MCF 10A (cell line): ENCODE data around the gene ISLR. TPM values are rescaled to one million over a fixed set of nuclear protein-coding genes. Genes with fewer than 3 reads are reported as not detected.

Experiments used
- BruUV-seq: library from RNA; stranded (reverse); fragments of 400-500 nt; replicated peaks from 2 replicates; lab custom pipeline; 2021; lab: Mats Ljungman, UMichigan
- CTCF ChIA-PET: fragments of 300-600 bp; sonication (Branson Sonifier 250); formaldehyde crosslinking; extraction: SDS; loops from one replicate; lab custom pipeline; 2021; ENCODE audit warnings: antibody characterized with exemption, inconsistent platforms; lab: Yijun Ruan, JAX
- POLR2A ChIA-PET: fragments of 300-600, 350-650 bp; sonication (Branson Sonifier 250); formaldehyde crosslinking; extraction: SDS; loops from one replicate; lab custom pipeline; 2020; ENCODE audit warnings: antibody characterized with exemption, inconsistent platforms; lab: Yijun Ruan, JAX
- DNase-seq: peaks from one replicate; pipeline ENCODE4 v3.0.0-alpha.2; 2018; ENCODE audit not compliant: unreplicated experiment
- H3K27ac Mint-ChIP-seq: one replicate; pipeline ENCODE4 v1.8.0; 2022; ENCODE audit warnings: mild to moderate bottlenecking, low read depth, mixed read lengths; ENCODE audit not compliant: unreplicated experiment
- H3K27me3 Mint-ChIP-seq: one replicate; pipeline ENCODE4 v1.8.0; 2022; ENCODE audit warnings: mixed read lengths; ENCODE audit not compliant: insufficient read depth, unreplicated experiment
- H3K36me3 Mint-ChIP-seq: one replicate; pipeline ENCODE4 v1.8.0; 2022; ENCODE audit warnings: mild to moderate bottlenecking, moderate library complexity, mixed read lengths; ENCODE audit not compliant: insufficient read depth, unreplicated experiment
- H3K4me1 Mint-ChIP-seq: one replicate; pipeline ENCODE4 v1.8.0; 2022; ENCODE audit warnings: mixed read lengths; ENCODE audit not compliant: insufficient read depth, unreplicated experiment
- H3K4me3 Mint-ChIP-seq: one replicate; pipeline ENCODE4 v1.8.0; 2022; ENCODE audit warnings: mild to moderate bottlenecking, moderate library complexity, mixed read lengths; ENCODE audit not compliant: unreplicated experiment
- H3K9me3 Mint-ChIP-seq: one replicate; pipeline ENCODE4 v1.8.0; 2022; ENCODE audit warnings: mixed read lengths; ENCODE audit not compliant: unreplicated experiment
- CTCF ChIP-seq: fragments of 200-600 bp; IDR thresholded peaks from one replicate; pipeline ENCODE4 v1.8.0; 2022; ENCODE audit warnings: antibody characterized with exemption, mild to moderate bottlenecking; ENCODE audit not compliant: unreplicated experiment
- intact Hi-C: fragments of 100-400 bp; cut with micrococcal nuclease; formaldehyde crosslinking; loops from 2 replicates; pipeline ENCODE4 v1.14.1; 2022
- total RNA-seq: library from RNA; stranded (reverse); gene quantifications from 2 replicates; pipeline ENCODE4 v1.2.3, GENCODE V29; 2022

Gene ISLR
- total RNA-seq, 1 experiment from 2014 or later: not detected

DNA sequence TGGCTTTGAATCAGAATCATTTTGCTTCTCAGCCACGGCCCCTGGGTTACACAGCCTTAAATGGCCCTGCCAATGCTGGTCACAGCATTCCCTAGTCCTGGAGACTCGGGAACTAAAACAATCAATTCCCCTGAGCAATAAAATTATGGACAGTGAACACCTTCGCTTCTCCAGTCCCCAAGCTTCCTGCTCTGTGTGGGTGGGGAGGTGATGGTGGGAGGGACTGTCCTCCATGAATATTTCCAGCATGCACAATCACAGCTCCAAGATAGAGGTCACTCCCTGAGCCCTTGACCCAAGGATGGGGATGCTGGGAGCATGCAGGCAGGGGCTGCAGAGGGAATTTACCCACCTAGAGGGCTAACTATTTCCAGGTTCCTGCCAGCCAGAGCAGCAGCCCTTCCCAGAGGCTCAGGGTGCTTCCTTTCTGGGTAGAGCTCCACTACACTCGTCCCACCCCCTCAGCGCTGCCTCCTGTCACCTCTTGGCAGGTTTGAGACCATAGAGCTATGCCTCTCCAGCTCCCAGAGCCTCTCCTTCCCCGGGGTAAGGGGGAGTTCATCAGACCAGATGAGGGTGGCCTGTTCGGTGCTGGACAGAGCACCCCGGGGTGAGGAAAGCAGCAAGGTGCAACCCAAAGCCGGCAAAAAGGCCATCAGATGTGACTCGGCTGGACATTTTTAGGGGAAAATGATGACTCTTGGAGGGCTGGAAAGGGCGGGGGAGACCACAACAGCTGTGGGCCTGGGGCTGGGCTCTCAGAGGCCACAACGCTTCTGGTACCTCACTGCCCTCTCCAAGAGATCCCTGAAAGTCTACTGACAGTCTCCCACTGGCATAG lies 48.1 kb downstream of the ISLR start:
- no peak overlapping the region for H3K4me3 Mint-ChIP-seq
- no TSS peak for BruUV-seq
- intact Hi-C loops: no loop called here
- H3K27me3 Mint-ChIP-seq: peaks cover 32% of the 10 kb centered on the region
- ChIA-PET POLR2A (no interaction called here), CTCF (no interaction called here)
- TF ChIP-seq CTCF: no peak
- no peaks in the 10 kb centered on the region for H3K9me3 Mint-ChIP-seq
- no peaks in the 10 kb centered on the region for H3K4me1 Mint-ChIP-seq
- no peak overlapping the region for H3K27ac Mint-ChIP-seq
- no peak for DNase-seq
- no peaks in the 10 kb centered on the region for H3K36me3 Mint-ChIP-seq

- H3K4me1 Mint-ChIP-seq: no peaks in the 10 kb centered on the region
- no peaks in the 10 kb centered on the region for H3K36me3 Mint-ChIP-seq
- peaks cover 34% of the 10 kb centered on the region for H3K27me3 Mint-ChIP-seq
- H3K4me3 Mint-ChIP-seq: no peak overlapping the region
- intact Hi-C loops: no loop called here
- ChIA-PET CTCF (no interaction called here), POLR2A (no interaction called here)
- BruUV-seq: no TSS peak
- H3K9me3 Mint-ChIP-seq: no peaks in the 10 kb centered on the region
- no peak overlapping the region for H3K27ac Mint-ChIP-seq
- no peak for DNase-seq
- TF ChIP-seq CTCF: no peak
Measured at GRCh38 chr15:74222240-74223119, 49.0 kb downstream of the ISLR start.

- TF ChIP-seq CTCF: no peak
- peaks cover 29% of the 10 kb centered on the region for H3K27me3 Mint-ChIP-seq
- DNase-seq: no peak
- no peaks in the 10 kb centered on the region for H3K9me3 Mint-ChIP-seq
- no TSS peak for BruUV-seq
- no peaks in the 10 kb centered on the region for H3K36me3 Mint-ChIP-seq
- H3K4me3 Mint-ChIP-seq: no peak overlapping the region
- CTCF ChIA-PET: no interaction called here
- POLR2A ChIA-PET: interaction anchor here (1.0 kb wide), 1 partner anchor 33 kb away, joined by 4 read pairs; no protein-coding TSS in a partner anchor
- no peaks in the 10 kb centered on the region for H3K4me1 Mint-ChIP-seq
- no peak overlapping the region for H3K27ac Mint-ChIP-seq
- intact Hi-C loops: no loop called here
Measured at GRCh38 chr15:74225928-74226327, 52.4 kb downstream of the ISLR start.

Other genes starting within 250 kb of the ISLR start
- gene LOXL1, start 247.2 kb upstream of the ISLR start, total RNA-seq: 4.7 and 4.9 TPM in 2 replicates
- 12.0 and 17.6 TPM in 2 replicates for gene STOML1, start 181.4 kb upstream of the ISLR start, total RNA-seq
- 33.4 and 33.9 TPM in 2 replicates for gene PML, start 179.0 kb upstream of the ISLR start, total RNA-seq
- not detected in 2 replicates for gene GOLGA6A, start 91.2 kb upstream of the ISLR start, total RNA-seq
- not detected in 2 replicates for gene ISLR2, start 43.1 kb upstream of the ISLR start, total RNA-seq
- gene STRA6, start 29.1 kb downstream of the ISLR start, total RNA-seq: not detected in 2 replicates
- gene CCDC33, start 62.6 kb downstream of the ISLR start, total RNA-seq: not detected in 2 replicates
- gene CYP11A1, start 193.9 kb downstream of the ISLR start, total RNA-seq: not detected in 2 replicates